ENCODE results near the gene PCED1B. TPM values are rescaled to one million over a fixed set of nuclear protein-coding genes. Genes with fewer than 3 reads are reported as not detected.

PCED1B gene
- total and polyA plus RNA-seq, 2 donors (not counting 1 experiment from before 2014, with no cell fraction given) = 0.33 to 0.83 TPM

DNA sequence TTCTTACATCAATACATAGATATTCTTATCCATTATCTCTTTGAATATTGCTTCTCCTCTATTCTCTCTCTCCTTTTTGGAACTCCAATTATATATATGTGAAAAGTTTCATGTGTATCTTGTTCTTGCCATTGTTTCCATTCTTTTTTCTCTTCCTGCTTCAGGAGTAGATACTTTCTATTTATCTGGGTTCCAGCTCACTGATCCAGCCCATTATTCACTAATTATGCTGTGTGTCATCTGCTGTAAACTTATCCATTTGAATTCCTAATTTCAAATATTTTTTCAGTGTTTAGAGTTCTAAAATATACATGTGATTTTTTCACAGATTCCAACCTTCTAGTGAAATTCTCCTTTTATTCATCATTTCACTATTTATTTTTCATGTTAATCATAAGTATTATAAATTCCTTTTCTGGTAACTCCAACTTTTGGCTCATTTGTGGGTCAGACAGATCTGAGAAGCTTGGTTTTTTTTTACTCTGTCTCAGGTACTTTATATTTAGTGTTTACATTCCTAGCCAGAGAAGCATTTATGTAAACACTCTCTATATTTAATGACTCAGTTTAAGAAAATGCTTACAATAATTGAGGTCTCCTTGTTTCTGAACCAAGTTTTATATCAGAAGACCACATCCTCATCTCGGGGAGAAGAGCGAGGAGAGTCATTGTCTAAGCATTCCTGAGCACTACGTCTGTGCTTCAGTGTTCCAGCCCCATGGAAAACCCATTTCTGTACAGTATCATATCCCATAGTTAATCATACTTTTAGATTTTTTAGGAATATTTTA lies 16.2 kb downstream of the PCED1B start:
- Histone ChIP-seq H2AFZ (ENCODE audit: low read length) (no peak overlapping the region), H4K20me1 (ENCODE audit: control insufficient read depth, extremely low read depth, insufficient read depth, low read length) (no peaks in the 10 kb centered on the region), H3K27ac (ENCODE audit: insufficient read depth, low read length) (peak overlapping the region; percentile 21), H3K36me3 (ENCODE audit: control insufficient read depth, insufficient read depth, low read length) (no peaks in the 10 kb centered on the region), H3K79me2 (ENCODE audit: control insufficient read depth, insufficient read depth, low read length) (no peaks in the 10 kb centered on the region), H3K9ac (ENCODE audit: insufficient read depth, low read length) (no peak overlapping the region), H3K4me2 (ENCODE audit: extremely low read depth, insufficient read depth, low read length) (peak overlapping the region; percentile 58), H3K27me3 (ENCODE audit: control insufficient read depth, insufficient read depth, low read length) (no peaks in the 10 kb centered on the region), H3K9me3 (ENCODE audit: control insufficient read depth, insufficient read depth, low read depth, low read length) (no peaks in the 10 kb centered on the region), H3K4me1 (ENCODE audit: control insufficient read depth, extremely low read depth, insufficient read depth, low read length) (peaks cover 8% of the 10 kb centered on the region), H3K4me3 (replicated peaks in 1 of 4; ENCODE audit: control extremely low read depth in 1 of 4, insufficient read depth in 1 of 4, low read depth in 3 of 4, low read length in 4 of 4) (no peak overlapping the region)
- no peak for TF ChIP-seq EZH2 (IDR thresholded peaks at IDR 0.05; ENCODE audit: low read length, missing control alignments)
- no peak for TF ChIP-seq CTCF (conservative IDR thresholded peaks at IDR 0.05 in 1 of 2, IDR thresholded peaks at IDR 0.05 in 1 of 2; ENCODE audit: low read depth in 1 of 2, low read length in 2 of 2)
- peak; percentile 39 to 99 for DNase-seq (ENCODE audit: low read depth in 2 of 2)

GRCh38 chr12:47097276-47097896 lies 18.0 kb downstream of the PCED1B start:
- Histone ChIP-seq H3K9ac (ENCODE audit: insufficient read depth, low read length) (no peak overlapping the region), H3K4me1 (ENCODE audit: control insufficient read depth, extremely low read depth, insufficient read depth, low read length) (peaks cover 9% of the 10 kb centered on the region), H3K27ac (ENCODE audit: insufficient read depth, low read length) (no peak overlapping the region), H3K36me3 (ENCODE audit: control insufficient read depth, insufficient read depth, low read length) (no peaks in the 10 kb centered on the region), H3K4me2 (ENCODE audit: extremely low read depth, insufficient read depth, low read length) (peak overlapping the region; percentile 25), H3K9me3 (ENCODE audit: control insufficient read depth, insufficient read depth, low read depth, low read length) (no peaks in the 10 kb centered on the region), H3K4me3 (replicated peaks in 1 of 4; ENCODE audit: control extremely low read depth in 1 of 4, insufficient read depth in 1 of 4, low read depth in 3 of 4, low read length in 4 of 4) (no peak overlapping the region), H4K20me1 (ENCODE audit: control insufficient read depth, extremely low read depth, insufficient read depth, low read length) (no peaks in the 10 kb centered on the region), H2AFZ (ENCODE audit: low read length) (no peak overlapping the region), H3K27me3 (ENCODE audit: control insufficient read depth, insufficient read depth, low read length) (no peaks in the 10 kb centered on the region), H3K79me2 (ENCODE audit: control insufficient read depth, insufficient read depth, low read length) (no peaks in the 10 kb centered on the region)
- DNase-seq (ENCODE audit: low read depth in 2 of 2) = peak; percentile 38 to 54
- no peak for TF ChIP-seq CTCF (conservative IDR thresholded peaks at IDR 0.05 in 1 of 2, IDR thresholded peaks at IDR 0.05 in 1 of 2; ENCODE audit: low read depth in 1 of 2, low read length in 2 of 2)
- TF ChIP-seq EZH2 (IDR thresholded peaks at IDR 0.05; ENCODE audit: low read length, missing control alignments) = no peak

GRCh38 chr12:47098099-47098498 lies 18.7 kb downstream of the PCED1B start:
- Histone ChIP-seq H3K9me3 (ENCODE audit: control insufficient read depth, insufficient read depth, low read depth, low read length) (no peaks in the 10 kb centered on the region), H3K79me2 (ENCODE audit: control insufficient read depth, insufficient read depth, low read length) (no peaks in the 10 kb centered on the region), H2AFZ (ENCODE audit: low read length) (no peak overlapping the region), H4K20me1 (ENCODE audit: control insufficient read depth, extremely low read depth, insufficient read depth, low read length) (no peaks in the 10 kb centered on the region), H3K4me3 (replicated peaks in 1 of 4; ENCODE audit: control extremely low read depth in 1 of 4, insufficient read depth in 1 of 4, low read depth in 3 of 4, low read length in 4 of 4) (no peak overlapping the region), H3K36me3 (ENCODE audit: control insufficient read depth, insufficient read depth, low read length) (no peaks in the 10 kb centered on the region), H3K4me2 (ENCODE audit: extremely low read depth, insufficient read depth, low read length) (no peak overlapping the region), H3K9ac (ENCODE audit: insufficient read depth, low read length) (no peak overlapping the region), H3K27ac (ENCODE audit: insufficient read depth, low read length) (no peak overlapping the region), H3K27me3 (ENCODE audit: control insufficient read depth, insufficient read depth, low read length) (no peaks in the 10 kb centered on the region), H3K4me1 (ENCODE audit: control insufficient read depth, extremely low read depth, insufficient read depth, low read length) (peaks cover 13% of the 10 kb centered on the region)
- no peak for DNase-seq (ENCODE audit: low read depth in 2 of 2)
- TF ChIP-seq EZH2 (IDR thresholded peaks at IDR 0.05; ENCODE audit: low read length, missing control alignments) (no peak), CTCF (conservative IDR thresholded peaks at IDR 0.05 in 1 of 2, IDR thresholded peaks at IDR 0.05 in 1 of 2; ENCODE audit: low read depth in 1 of 2, low read length in 2 of 2) (no peak)

Measured in fibroblast of lung (primary cell).